Erythroblast (primary cell): ENCODE measurements around the gene TFDP1.

ENCODE experiments used
- DNase-seq, 2 experiments: peaks; one replicate each; lab custom pipeline; 2025; lab: John Stamatoyannopoulos, UW
- GATA1 ChIP-seq: IDR thresholded peaks from 2 replicates; pipeline ENCODE4 v1.6.1; 2011; ENCODE audit warnings: low read depth, mild to moderate bottlenecking, control low read depth, low read length, moderate library complexity
- POLR2A ChIP-seq: IDR thresholded peaks from 2 replicates; pipeline ENCODE4 v1.6.1; 2011; ENCODE audit warnings: mild to moderate bottlenecking, low read length

TFDP1 gene

GRCh38 chr13:113591750-113592149 is 7.2 kb downstream of the TFDP1 start:
- peak in 1 of 2 experiments; percentile 36 for DNase-seq
- TF ChIP-seq GATA1 (no peak), POLR2A (no peak)

- no peak for TF ChIP-seq GATA1
- no peak for TF ChIP-seq POLR2A
Measured at GRCh38 chr13:113592571-113592970, 8.0 kb downstream of the TFDP1 start.

GRCh38 chr13:113594066-113594821 is 9.7 kb downstream of the TFDP1 start:
- peak in 1 of 2 experiments; percentile 38 for DNase-seq

More at GRCh38 chr13:113592571-113592970, 8.0 kb downstream of the TFDP1 start:
- peak; percentile 38 to 62 for DNase-seq

- TF ChIP-seq GATA1, result no peak
- no peak for TF ChIP-seq POLR2A
- no peak for DNase-seq
Measured at GRCh38 chr13:113595131-113595530, 10.6 kb downstream of the TFDP1 start.

- TF ChIP-seq POLR2A, result no peak
- TF ChIP-seq GATA1, result no peak
- no peak for DNase-seq
Measured at GRCh38 chr13:113596321-113597200, 12.0 kb downstream of the TFDP1 start.

GRCh38 chr13:113597391-113598080 is 13.0 kb downstream of the TFDP1 start:
- TF ChIP-seq GATA1, result no peak
- DNase-seq, result no peak

GRCh38 chr13:113598081-113598410 is 13.5 kb downstream of the TFDP1 start:
- TF ChIP-seq GATA1 (no peak), POLR2A (no peak)
- DNase-seq, result no peak

GRCh38 chr13:113598481-113598880 is 13.9 kb downstream of the TFDP1 start:
- TF ChIP-seq POLR2A, result no peak
- no peak for TF ChIP-seq GATA1
- no peak for DNase-seq

- TF ChIP-seq POLR2A, result peak; percentile 18
- TF ChIP-seq GATA1, result no peak
- no peak for DNase-seq
Measured at GRCh38 chr13:113599391-113599790, 14.8 kb downstream of the TFDP1 start.

GRCh38 chr13:113601166-113602070 is 16.9 kb downstream of the TFDP1 start:
- TF ChIP-seq GATA1 (no peak), POLR2A (no peak)
- DNase-seq, result no peak

GRCh38 chr13:113602291-113602988 is 17.9 kb downstream of the TFDP1 start:
- DNase-seq, result no peak
- no peak for TF ChIP-seq POLR2A
- no peak for TF ChIP-seq GATA1

- TF ChIP-seq POLR2A (no peak), GATA1 (no peak)
- DNase-seq, result no peak
Measured at GRCh38 chr13:113603116-113603710, 18.7 kb downstream of the TFDP1 start.
